HFFc6 (cell line): Measurements from ENCODE around the gene CEP70. TPM values are rescaled to one million over a fixed set of nuclear protein-coding genes. Genes with fewer than 3 reads are reported as not detected.

Experiments used
- DNase-seq: peaks from one replicate; pipeline ENCODE4 v3.0.0-alpha.2; 2018
- H3K27ac Mint-ChIP-seq: 2 replicates; pipeline ENCODE4 v1.8.0; 2020; ENCODE audit warnings: mild to moderate bottlenecking, mixed read lengths
- H3K27me3 Mint-ChIP-seq: 2 replicates; pipeline ENCODE4 v1.8.0; 2021; ENCODE audit warnings: mild to moderate bottlenecking, moderate library complexity, mixed read lengths; ENCODE audit not compliant: insufficient read depth
- H3K36me3 Mint-ChIP-seq: 2 replicates; pipeline ENCODE4 v1.8.0; 2021; ENCODE audit warnings: low read depth, mixed read lengths
- H3K4me1 Mint-ChIP-seq: 2 replicates; pipeline ENCODE4 v1.8.0; 2020; ENCODE audit warnings: low read depth, mixed read lengths
- H3K4me3 Mint-ChIP-seq: 2 replicates; pipeline ENCODE4 v1.8.0; 2020; ENCODE audit warnings: mild to moderate bottlenecking, moderate library complexity, mixed read lengths
- H3K9me3 Mint-ChIP-seq: 2 replicates; pipeline ENCODE4 v1.8.0; 2020; ENCODE audit warnings: mild to moderate bottlenecking, mixed read lengths
- CTCF ChIP-seq: fragments of 200-600 bp; sonication (generic); IDR thresholded peaks from 2 replicates; pipeline ENCODE4 v1.5.0; 2021; ENCODE audit warnings: antibody characterized with exemption, mild to moderate bottlenecking
- total RNA-seq, 6 experiments: library from RNA; stranded (reverse); fragmentation: NEBNext Ultra II Directional; extraction: Animal tissue kit (Norgen Biotek cat#: 25700); gene quantifications; 2 replicates in 1 of 6; 3 replicates in 5 of 6; pipeline ENCODE4 v1.2.3, GENCODE V29; 2021

The CEP70 gene
- total RNA-seq, 6 experiments from 2014 or later, result 11.5 to 18.9 (median 17.3) TPM

GRCh38 chr3:138474163-138474562 lies 119.9 kb downstream of the CEP70 start:
- Mint-ChIP-seq H3K27me3 (peaks cover 5% of the 10 kb centered on the region; the same call in 1 of the 2 replicates), H3K4me1 (peaks cover 15% of the 10 kb centered on the region), H3K9me3 (no peaks in the 10 kb centered on the region), H3K4me3 (no peak overlapping the region), H3K27ac (no peak overlapping the region), H3K36me3 (no peaks in the 10 kb centered on the region)
- no peak for TF ChIP-seq CTCF
- no peak for DNase-seq

- peaks cover 5% of the 10 kb centered on the region; the same call in 1 of the 2 replicates for H3K27me3 Mint-ChIP-seq
- no peak for DNase-seq
- no peak overlapping the region for H3K27ac Mint-ChIP-seq
- no peaks in the 10 kb centered on the region for H3K36me3 Mint-ChIP-seq
- peaks cover 23% of the 10 kb centered on the region for H3K4me1 Mint-ChIP-seq
- no peak overlapping the region for H3K4me3 Mint-ChIP-seq
- H3K9me3 Mint-ChIP-seq, result no peaks in the 10 kb centered on the region
- no peak for TF ChIP-seq CTCF
Measured at GRCh38 chr3:138473391-138473790, 120.7 kb downstream of the CEP70 start.

GRCh38 chr3:138472141-138472825 lies 121.8 kb downstream of the CEP70 start:
- Mint-ChIP-seq H3K36me3 (no peaks in the 10 kb centered on the region), H3K27ac (no peak overlapping the region), H3K9me3 (no peaks in the 10 kb centered on the region), H3K4me1 (peaks cover 24% of the 10 kb centered on the region), H3K27me3 (peaks cover 6% of the 10 kb centered on the region; the same call in 1 of the 2 replicates), H3K4me3 (no peak overlapping the region)
- TF ChIP-seq CTCF, result no peak
- DNase-seq, result no peak

GRCh38 chr3:138471481-138471880 lies 122.6 kb downstream of the CEP70 start:
- Mint-ChIP-seq H3K27me3 (peaks cover 6% of the 10 kb centered on the region; the same call in 1 of the 2 replicates), H3K9me3 (no peaks in the 10 kb centered on the region), H3K4me3 (no peak overlapping the region), H3K36me3 (no peaks in the 10 kb centered on the region), H3K4me1 (peaks cover 24% of the 10 kb centered on the region), H3K27ac (no peak overlapping the region)
- TF ChIP-seq CTCF, result no peak
- no peak for DNase-seq

GRCh38 chr3:138470687-138471086 lies 123.4 kb downstream of the CEP70 start:
- Mint-ChIP-seq H3K27ac (no peak overlapping the region), H3K27me3 (peaks cover 6% of the 10 kb centered on the region; the same call in 1 of the 2 replicates), H3K36me3 (no peaks in the 10 kb centered on the region), H3K4me3 (no peak overlapping the region), H3K9me3 (no peaks in the 10 kb centered on the region), H3K4me1 (peaks cover 24% of the 10 kb centered on the region)
- no peak for TF ChIP-seq CTCF
- DNase-seq, result no peak
